ENCODE measurements around the gene FAM131A.

- no peak for TF ChIP-seq CTCF (IDR thresholded peaks at IDR 0.05)
- TF ChIP-seq ZNF121 (CRISPR knock-in tag; IDR thresholded peaks at IDR 0.05): no peak
- TF ChIP-seq FOXJ3 (CRISPR knock-in tag; IDR thresholded peaks at IDR 0.05; ENCODE audit: borderline replicate concordance): no peak
- TF ChIP-seq MAX (CRISPR knock-in tag; IDR thresholded peaks at IDR 0.05): no peak
- TF ChIP-seq ZNF423 (CRISPR knock-in tag; IDR thresholded peaks at IDR 0.05): no peak
- TF ChIP-seq USF1 (CRISPR knock-in tag; IDR thresholded peaks at IDR 0.05): no peak
- no peak for TF ChIP-seq MLX (CRISPR knock-in tag; IDR thresholded peaks at IDR 0.05)
- TF ChIP-seq RORB (CRISPR knock-in tag; IDR thresholded peaks at IDR 0.05): no peak
- TF ChIP-seq NR1H2 (CRISPR knock-in tag; IDR thresholded peaks at IDR 0.05): no peak
Observed at GRCh38 chr3:184350618-184351017, 13.2 kb downstream of the FAM131A start.

Data from WTC11 (cell line).